VCaP (cell line): ENCODE measurements around the gene SIAH1.
"Not testable (repeated sequence)": the region's sequence is repeated elsewhere in the genome, so short reads cannot be mapped to it uniquely, and the experiment has no call there.

ENCODE experiments used
- H3K27ac ChIP-seq: fragments of 450-650 bp; 2 replicates; pipeline ENCODE4 v1.5.1; 2017
- TF ChIP-seq, protein P1 (sequence below): fragments of 450-650 bp; conservative IDR thresholded peaks from 2 replicates; pipeline ENCODE4 v1.5.1; 2017; ENCODE audit warnings: mild to moderate bottlenecking, moderate library complexity

The SIAH1 gene

DNA sequence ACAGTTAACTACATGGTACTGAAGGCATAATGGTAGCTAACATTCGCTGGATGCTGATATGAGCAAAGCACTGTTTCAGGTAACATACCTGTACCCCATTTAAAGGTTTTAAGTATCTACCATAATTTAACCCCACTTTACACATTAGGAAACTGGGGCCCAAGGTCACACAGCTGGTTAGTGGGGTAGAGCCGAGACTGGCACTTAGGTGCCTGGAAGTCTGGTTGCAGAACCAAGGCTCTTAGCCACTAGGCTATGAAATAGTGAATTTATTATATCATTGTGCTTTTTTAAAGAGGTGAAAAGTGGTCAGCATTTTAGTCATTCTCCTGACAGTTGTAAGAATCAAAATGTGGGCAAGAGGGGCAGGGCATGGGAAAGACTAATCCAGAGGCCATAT lies 25.2 kb downstream of the SIAH1 start:
- TF ChIP-seq, protein P1, sequence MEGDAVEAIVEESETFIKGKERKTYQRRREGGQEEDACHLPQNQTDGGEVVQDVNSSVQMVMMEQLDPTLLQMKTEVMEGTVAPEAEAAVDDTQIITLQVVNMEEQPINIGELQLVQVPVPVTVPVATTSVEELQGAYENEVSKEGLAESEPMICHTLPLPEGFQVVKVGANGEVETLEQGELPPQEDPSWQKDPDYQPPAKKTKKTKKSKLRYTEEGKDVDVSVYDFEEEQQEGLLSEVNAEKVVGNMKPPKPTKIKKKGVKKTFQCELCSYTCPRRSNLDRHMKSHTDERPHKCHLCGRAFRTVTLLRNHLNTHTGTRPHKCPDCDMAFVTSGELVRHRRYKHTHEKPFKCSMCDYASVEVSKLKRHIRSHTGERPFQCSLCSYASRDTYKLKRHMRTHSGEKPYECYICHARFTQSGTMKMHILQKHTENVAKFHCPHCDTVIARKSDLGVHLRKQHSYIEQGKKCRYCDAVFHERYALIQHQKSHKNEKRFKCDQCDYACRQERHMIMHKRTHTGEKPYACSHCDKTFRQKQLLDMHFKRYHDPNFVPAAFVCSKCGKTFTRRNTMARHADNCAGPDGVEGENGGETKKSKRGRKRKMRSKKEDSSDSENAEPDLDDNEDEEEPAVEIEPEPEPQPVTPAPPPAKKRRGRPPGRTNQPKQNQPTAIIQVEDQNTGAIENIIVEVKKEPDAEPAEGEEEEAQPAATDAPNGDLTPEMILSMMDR, result no peak
- no peak overlapping the region for H3K27ac ChIP-seq

DNA sequence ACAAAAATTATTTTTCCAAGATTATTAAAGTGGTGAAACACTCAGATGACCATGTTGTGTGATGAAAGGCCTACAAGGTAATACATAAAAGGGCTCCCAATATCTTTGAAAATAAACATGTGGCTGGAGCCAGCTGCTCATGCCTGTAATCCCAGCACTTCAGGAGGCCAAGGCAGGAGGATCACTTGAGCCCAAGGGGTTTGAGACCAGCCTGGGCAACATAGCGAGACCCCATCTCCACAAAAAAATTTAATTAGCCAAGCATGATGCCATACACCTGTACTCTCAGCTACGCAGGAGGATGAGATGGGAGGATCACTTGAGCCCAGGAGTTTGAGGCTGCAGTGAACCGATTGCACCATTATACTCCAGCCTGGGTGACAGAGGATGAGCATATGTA lies 26.8 kb downstream of the SIAH1 start:
- TF ChIP-seq, protein P1, result no peak
- no peak overlapping the region for H3K27ac ChIP-seq

DNA sequence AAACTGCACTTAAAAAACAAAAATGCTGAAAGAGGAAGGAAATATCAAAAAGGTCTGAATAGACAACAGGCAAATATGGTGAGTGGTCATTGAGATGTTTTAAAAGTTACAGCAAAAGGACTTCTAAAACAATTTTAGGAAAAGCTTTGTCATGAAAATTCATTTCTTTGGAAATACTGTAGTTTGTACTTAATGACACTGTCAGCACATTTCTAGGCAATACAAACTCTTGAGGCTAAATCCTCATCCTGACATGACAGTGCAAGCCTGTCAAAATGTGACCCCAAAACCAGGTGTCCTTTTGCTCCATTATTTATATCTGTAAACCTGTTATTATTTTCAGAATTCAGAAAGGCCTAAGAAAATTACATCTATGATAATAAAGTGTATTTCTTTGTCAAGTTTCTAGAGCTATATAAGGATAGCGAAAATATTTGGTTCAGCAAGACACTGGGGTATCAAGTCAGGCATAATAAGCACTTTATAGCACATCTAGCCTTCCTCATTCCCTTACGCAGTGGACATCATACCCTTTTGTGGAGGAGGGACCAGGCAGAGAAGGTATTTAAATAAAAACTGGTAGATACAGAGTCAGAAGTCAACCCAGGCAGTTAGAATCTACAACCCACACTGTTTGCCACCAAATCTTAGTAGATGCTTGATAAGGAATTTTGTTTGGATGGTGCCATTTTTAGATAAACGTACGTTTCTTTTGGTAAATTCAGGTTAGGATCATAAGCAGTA lies 28.4 kb downstream of the SIAH1 start:
- no peak overlapping the region for H3K27ac ChIP-seq
- TF ChIP-seq, protein P1, result no peak

DNA sequence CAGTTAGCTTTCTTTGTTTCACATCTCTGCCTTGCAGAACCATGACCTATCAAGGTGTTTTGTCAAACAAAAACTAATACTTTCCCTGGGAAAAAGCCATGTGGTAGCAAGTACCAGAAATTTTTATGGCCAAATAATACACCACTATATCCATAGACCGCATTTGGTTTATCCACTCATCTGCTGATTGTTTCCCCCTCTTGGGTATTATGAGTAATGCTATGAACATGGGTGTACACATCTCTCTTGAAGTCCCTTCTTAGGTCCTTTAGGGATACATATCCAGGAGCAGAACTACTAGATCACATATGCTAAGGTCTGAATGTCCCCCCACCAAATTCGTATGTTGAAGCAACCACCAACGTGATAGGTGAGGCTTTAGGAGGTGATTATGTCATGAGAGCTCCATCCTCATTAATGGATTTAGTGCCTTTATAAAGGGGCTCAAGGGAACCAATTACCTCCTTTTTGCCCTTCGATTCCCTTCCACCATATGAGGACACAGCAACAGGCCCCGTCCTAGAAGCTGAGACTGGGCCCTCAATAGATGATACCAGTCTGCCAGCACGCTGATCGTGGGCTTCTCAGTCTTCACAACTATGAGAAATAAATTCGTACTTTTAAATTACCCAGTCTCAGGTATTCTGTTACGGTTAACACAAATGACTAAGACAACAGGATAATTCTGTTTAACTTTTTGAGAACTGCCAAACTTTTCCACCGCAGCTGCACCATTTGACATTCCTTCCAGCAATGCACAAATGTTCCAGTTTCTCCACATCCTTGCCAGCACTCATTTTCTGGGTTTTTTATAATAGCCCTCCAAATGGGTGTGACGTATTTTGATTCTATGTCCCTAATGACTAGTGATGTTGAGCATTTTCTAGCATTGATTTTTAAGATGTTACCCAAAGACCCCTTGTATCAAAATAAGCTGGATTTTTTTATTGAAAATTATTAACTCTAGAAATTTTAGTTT lies 30.0 kb downstream of the SIAH1 start:
- no peak overlapping the region for H3K27ac ChIP-seq

DNA sequence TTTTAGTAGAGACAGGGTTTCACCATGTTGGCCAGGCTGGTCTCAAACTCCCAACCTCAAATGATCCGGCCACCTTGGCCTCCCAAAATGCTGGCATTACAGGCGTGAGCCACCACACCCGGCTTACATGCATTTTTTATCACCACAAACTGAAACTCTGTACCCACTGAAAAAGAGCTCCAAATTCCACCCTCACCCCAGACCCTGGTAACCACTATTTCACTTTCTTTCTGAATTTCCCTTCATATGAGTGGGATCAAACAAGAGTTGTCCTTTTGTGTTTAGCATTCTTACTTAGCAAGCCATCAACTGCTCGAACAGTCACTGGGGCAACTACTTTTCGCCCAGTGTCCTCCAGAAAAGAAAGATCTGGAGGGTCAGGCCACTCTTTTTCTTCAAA lies 30.8 kb downstream of the SIAH1 start:
- H3K27ac ChIP-seq, result not testable (repeated sequence)

More for the DNA sequence above, 30.0 kb downstream of the SIAH1 start:
- TF ChIP-seq, protein P1, result no peak

DNA sequence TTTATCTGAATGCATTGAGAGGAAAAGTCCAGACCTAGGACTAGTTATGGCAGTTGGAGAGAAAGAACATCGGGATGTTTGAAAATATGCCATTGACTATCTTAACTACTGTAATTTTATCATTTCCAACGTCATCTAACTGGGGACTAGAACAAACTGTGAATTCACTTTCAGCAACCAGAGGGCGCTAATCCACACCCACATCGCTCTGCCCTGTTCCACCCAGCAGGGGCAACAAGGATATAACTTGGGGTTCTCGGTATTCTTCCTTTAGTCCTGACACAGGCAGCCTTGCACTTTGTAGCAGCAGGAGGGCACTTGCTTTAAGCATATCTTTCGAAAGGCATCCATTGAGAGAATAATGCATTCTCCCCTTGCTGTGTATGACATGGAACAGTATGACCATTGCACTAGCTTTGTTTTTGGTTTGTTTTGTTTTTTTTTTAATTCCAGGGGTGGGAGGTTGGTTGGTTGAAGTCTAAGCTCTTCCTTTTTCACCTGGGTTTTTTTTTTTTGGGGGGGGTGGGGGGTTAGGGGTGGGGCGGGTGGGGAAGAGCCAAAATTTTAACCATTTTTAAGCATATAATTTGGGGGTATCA lies 31.5 kb downstream of the SIAH1 start:
- no peak overlapping the region for H3K27ac ChIP-seq
- TF ChIP-seq, protein P1, result peak; percentile 79

DNA sequence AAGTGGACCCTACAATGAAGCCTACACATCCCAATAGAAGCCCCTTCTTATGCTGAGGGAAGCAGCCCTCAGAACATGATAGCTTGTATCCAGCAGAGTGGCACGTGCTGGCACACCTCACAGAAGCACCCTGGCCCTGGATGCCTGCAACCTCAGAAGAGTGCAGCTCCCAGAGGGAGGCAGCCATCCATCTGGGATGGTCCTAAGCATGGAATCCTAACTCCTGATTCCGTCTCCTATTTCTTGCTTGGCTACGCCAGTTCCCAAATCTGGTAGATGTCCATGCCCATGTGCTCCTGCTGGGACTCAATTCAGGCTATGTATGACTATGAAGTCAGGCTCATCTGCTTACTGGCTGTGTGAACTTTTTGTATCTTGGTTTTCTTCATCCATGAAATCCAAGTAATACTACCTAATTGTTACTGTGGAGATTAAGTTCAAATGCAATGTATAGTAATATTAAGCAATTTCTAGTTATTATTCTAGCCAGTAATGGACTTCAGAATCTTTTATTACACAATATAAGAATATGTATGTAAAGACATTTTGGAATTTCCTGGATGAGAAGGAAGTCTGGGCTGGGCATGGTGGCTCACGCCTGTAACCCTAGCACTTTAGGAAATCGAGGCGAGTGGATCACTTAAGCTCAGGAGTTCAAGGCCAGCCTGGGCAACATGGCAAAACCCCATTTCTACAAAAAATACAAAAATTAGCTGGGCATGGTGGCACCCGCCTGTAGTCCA lies 32.4 kb downstream of the SIAH1 start:
- TF ChIP-seq, protein P1, result no peak
- no peak overlapping the region for H3K27ac ChIP-seq
